Gastrocnemius medialis (tissue), 4 donors: ENCODE measurements around the gene ATF4. TPM values are rescaled to one million over a fixed set of nuclear protein-coding genes. Genes with fewer than 3 reads are reported as not detected.

Experiments used
- ATAC-seq, 2 donors: fragments of 150-250 bp; one replicate each; pipeline ENCODE4 v1.9.1; 2016
- DNase-seq, 2 donors: peaks; one replicate each; pipeline ENCODE4 v3.0.0-alpha.2; 2019
- H3K27ac ChIP-seq, 4 donors: fragments of 200-600 bp; sonication (generic); 1 replicate in 1 of 4; 2 replicates in 3 of 4; pipeline ENCODE4 v1.5.1; 2016 to 2018; ENCODE audit warnings: mild to moderate bottlenecking in 2 of 4, moderate library complexity in 1 of 4
- H3K27me3 ChIP-seq, 3 donors: fragments of 200-600 bp; sonication (generic) in 2 of 3; 1 replicate in 1 of 3; 2 replicates in 2 of 3; pipeline versions ENCODE4 v1.5.1 to v1.6.0; 2016 to 2019; ENCODE audit warnings: mild to moderate bottlenecking in 1 of 3, moderate library complexity in 1 of 3
- H3K36me3 ChIP-seq, 2 donors: fragments of 200-600 bp; sonication (generic) in 1 of 2; one replicate each; pipeline ENCODE4 v1.5.1; 2017 to 2018
- H3K4me1 ChIP-seq, 2 donors: fragments of 200-600 bp; sonication (generic) in 1 of 2; one replicate each; pipeline ENCODE4 v1.5.1; 2016 to 2017; ENCODE audit warnings: mild to moderate bottlenecking in 2 of 2
- H3K4me3 ChIP-seq, 4 donors: fragments of 200-600 bp; sonication (generic) in 3 of 4; 1 replicate in 1 of 4; 2 replicates in 3 of 4; pipeline ENCODE4 v1.5.1; 2016 to 2019; ENCODE audit warnings: mild to moderate bottlenecking in 2 of 4
- H3K9me3 ChIP-seq, 3 donors: fragments of 200-600 bp; sonication (generic) in 2 of 3; 1 replicate in 1 of 3; 2 replicates in 2 of 3; pipeline ENCODE4 v1.5.1; 2016 to 2019
- POLR2A ChIP-seq, 2 donors: fragments of 450-650 bp; IDR thresholded peaks; one replicate each; pipeline ENCODE4 v1.6.1; 2017; ENCODE audit warnings: antibody characterized with exemption in 2 of 2, mild to moderate bottlenecking in 2 of 2, moderate library complexity in 2 of 2
- in situ Hi-C, 4 donors: fragments of 200-750 bp; cut with MboI; loops; one replicate each; pipeline versions ENCODE4 v1.15.0 to v1.8.0; 2017; ENCODE audit warnings: low sequenced_read_pairs in 4 of 4
- intact Hi-C: fragments of 100-400 bp; cut with DNase I; formaldehyde crosslinking; loops from one replicate; pipeline ENCODE4 v1.15.1; 2023; ENCODE audit warnings: low total_unique reads
- total RNA-seq, 4 donors: library from RNA; depleted of rRNA; stranded (reverse); fragments of >200 nt; gene quantifications; one replicate each; pipeline versions ENCODE4 v1.1.0 to v1.2.3, GENCODE V29; 2016
- TF ChIP-seq, protein P1 (sequence below), 5 experiments: fragments of 450-650 bp in 3 of 5; fragments of 200-600 bp in 2 of 5; sonication (generic) in 2 of 5; IDR thresholded peaks in 4 of 5; conservative IDR thresholded peaks in 1 of 5; 1 replicate in 4 of 5; 2 replicates in 1 of 5; pipeline ENCODE4 v1.5.1; 2016 to 2019; ENCODE audit warnings: antibody characterized with exemption in 5 of 5, mild to moderate bottlenecking in 3 of 5, moderate library complexity in 3 of 5

ATF4 gene
- total RNA-seq, 4 donors from 2014 or later = 480 to 666 (median 533) TPM

DNA sequence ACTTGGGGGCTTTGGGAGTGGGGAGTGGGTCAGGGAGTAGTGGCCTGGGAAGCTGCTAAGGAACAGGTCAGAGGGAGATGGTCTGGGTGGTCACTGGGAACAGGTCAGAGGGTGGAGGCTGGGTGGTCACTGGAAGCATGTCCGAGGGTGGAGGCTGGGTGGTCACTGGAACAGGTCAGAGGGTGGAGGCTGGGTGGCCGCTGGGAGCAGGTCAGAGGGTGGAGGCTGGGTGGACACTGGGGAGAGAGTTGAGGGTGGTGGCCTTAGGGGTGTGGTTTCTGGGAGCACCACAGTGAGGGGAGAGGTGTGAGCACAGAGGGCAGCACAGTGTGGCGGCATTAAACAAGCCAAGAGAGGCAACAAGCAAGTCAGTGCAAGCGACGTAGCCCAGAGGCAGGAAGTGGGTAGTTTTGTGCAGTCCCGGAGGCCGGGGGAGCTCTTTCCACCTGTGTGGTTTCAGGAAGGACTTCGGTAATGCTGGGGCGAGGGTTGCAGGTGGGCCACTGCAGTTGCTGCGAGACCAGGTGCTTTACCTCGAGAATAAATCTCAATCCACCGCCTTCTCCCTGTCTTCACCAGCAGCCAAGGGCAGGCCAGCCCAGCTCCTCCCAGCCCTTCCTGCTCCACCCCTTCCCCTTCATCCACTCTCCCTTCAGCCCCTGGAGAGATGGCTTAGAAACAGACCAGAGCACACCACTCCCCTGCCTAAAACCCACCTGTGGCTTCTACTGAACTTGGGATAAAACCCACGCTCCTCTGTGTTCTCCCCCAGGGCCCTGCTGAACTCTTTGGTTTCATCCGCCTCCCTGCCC, 47.0 kb downstream of the ATF4 start:
- Histone ChIP-seq H3K4me1 (no peaks in the 10 kb centered on the region), H3K36me3 (no peaks in the 10 kb centered on the region), H3K27ac (no peak overlapping the region), H3K4me3 (no peak overlapping the region), H3K9me3 (no peaks in the 10 kb centered on the region), H3K27me3 (peaks cover 0 to 13% (median 5%) of the 10 kb centered on the region in 3 donors)
- in situ Hi-C loops = no loop called here
- DNase-seq (no peak), ATAC-seq (no peak)
- intact Hi-C loops = no loop called here
- TF ChIP-seq POLR2A (IDR thresholded peaks at IDR 0.05) = no peak
- TF ChIP-seq, protein P1, sequence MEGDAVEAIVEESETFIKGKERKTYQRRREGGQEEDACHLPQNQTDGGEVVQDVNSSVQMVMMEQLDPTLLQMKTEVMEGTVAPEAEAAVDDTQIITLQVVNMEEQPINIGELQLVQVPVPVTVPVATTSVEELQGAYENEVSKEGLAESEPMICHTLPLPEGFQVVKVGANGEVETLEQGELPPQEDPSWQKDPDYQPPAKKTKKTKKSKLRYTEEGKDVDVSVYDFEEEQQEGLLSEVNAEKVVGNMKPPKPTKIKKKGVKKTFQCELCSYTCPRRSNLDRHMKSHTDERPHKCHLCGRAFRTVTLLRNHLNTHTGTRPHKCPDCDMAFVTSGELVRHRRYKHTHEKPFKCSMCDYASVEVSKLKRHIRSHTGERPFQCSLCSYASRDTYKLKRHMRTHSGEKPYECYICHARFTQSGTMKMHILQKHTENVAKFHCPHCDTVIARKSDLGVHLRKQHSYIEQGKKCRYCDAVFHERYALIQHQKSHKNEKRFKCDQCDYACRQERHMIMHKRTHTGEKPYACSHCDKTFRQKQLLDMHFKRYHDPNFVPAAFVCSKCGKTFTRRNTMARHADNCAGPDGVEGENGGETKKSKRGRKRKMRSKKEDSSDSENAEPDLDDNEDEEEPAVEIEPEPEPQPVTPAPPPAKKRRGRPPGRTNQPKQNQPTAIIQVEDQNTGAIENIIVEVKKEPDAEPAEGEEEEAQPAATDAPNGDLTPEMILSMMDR (IDR thresholded peaks at IDR 0.05 in 4 of 5, conservative IDR thresholded peaks at IDR 0.05 in 1 of 5) = no peak

GRCh38 chr22:39568278-39568981, 48.1 kb downstream of the ATF4 start:
- TF ChIP-seq POLR2A (IDR thresholded peaks at IDR 0.05) = no peak
- TF ChIP-seq, protein P1 (IDR thresholded peaks at IDR 0.05 in 4 of 5, conservative IDR thresholded peaks at IDR 0.05 in 1 of 5) = no peak
- H3K9me3 ChIP-seq = no peaks in the 10 kb centered on the region
- DNase-seq (no peak), ATAC-seq (no peak)
- peaks cover 0 to 6% (median 5%) of the 10 kb centered on the region in 3 donors for H3K27me3 ChIP-seq
- no peak overlapping the region for H3K27ac ChIP-seq
- intact Hi-C loops (no loop called here), in situ Hi-C loops (no loop called here)
- no peaks in the 10 kb centered on the region for H3K36me3 ChIP-seq
- no peak overlapping the region for H3K4me3 ChIP-seq
- no peaks in the 10 kb centered on the region for H3K4me1 ChIP-seq

GRCh38 chr22:39569066-39569465, 48.7 kb downstream of the ATF4 start:
- TF ChIP-seq, protein P1 (IDR thresholded peaks at IDR 0.05 in 4 of 5, conservative IDR thresholded peaks at IDR 0.05 in 1 of 5) = no peak
- no peak for TF ChIP-seq POLR2A (IDR thresholded peaks at IDR 0.05)
- in situ Hi-C loops = no loop called here
- H3K27me3 ChIP-seq = peaks cover 0 to 2% (median 0%) of the 10 kb centered on the region in 3 donors

DNA sequence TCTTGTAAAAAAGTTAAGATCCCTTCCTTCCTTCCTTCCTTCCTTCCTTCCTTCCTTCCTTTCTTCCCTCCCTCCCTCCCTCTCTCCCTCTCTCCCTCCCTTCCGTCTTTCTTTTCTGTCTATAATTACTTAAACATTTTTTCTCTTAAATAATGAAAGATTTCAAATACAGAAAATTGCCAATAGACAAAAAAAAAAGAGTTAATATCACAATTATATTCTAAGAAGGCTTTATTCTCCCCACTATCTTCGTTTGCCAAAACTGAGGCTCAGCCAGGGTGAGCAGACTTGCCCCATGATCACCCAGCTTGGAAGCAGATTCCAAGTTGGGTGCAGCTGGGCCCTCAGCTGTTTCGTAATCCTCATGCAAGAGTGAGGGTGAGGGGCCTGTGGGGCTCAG, 49.9 kb downstream of the ATF4 start:
- intact Hi-C loops (no loop called here), in situ Hi-C loops (no loop called here)
- Histone ChIP-seq H3K4me1 (no peaks in the 10 kb centered on the region), H3K27me3 (no peaks in the 10 kb centered on the region), H3K9me3 (no peaks in the 10 kb centered on the region), H3K36me3 (no peaks in the 10 kb centered on the region), H3K27ac (no peak overlapping the region), H3K4me3 (no peak overlapping the region)
- DNase-seq (no peak), ATAC-seq (no peak)
- TF ChIP-seq, protein P1 (IDR thresholded peaks at IDR 0.05 in 4 of 5, conservative IDR thresholded peaks at IDR 0.05 in 1 of 5) = no peak
- no peak for TF ChIP-seq POLR2A (IDR thresholded peaks at IDR 0.05)

More at GRCh38 chr22:39569066-39569465, 48.7 kb downstream of the ATF4 start:
- DNase-seq = no peak
- ATAC-seq = no peak
- intact Hi-C loops = no loop called here
- no peaks in the 10 kb centered on the region for H3K4me1 ChIP-seq
- H3K36me3 ChIP-seq = no peaks in the 10 kb centered on the region
- no peak overlapping the region for H3K27ac ChIP-seq
- no peak overlapping the region for H3K4me3 ChIP-seq
- H3K9me3 ChIP-seq = no peaks in the 10 kb centered on the region
